ENCODE measurements around the gene BAHCC1. TPM values are rescaled to one million over a fixed set of nuclear protein-coding genes. Genes with fewer than 3 reads are reported as not detected.

Gene BAHCC1
- polyA plus RNA-seq, 1 donor from 2014 or later = 14.2 TPM

- H3K4me3 ChIP-seq (ENCODE audit: low read length) = peak overlapping the region; percentile 85
- peak overlapping the region; percentile 78 for H3K27ac ChIP-seq (ENCODE audit: low read length)
- TF ChIP-seq, protein P1, sequence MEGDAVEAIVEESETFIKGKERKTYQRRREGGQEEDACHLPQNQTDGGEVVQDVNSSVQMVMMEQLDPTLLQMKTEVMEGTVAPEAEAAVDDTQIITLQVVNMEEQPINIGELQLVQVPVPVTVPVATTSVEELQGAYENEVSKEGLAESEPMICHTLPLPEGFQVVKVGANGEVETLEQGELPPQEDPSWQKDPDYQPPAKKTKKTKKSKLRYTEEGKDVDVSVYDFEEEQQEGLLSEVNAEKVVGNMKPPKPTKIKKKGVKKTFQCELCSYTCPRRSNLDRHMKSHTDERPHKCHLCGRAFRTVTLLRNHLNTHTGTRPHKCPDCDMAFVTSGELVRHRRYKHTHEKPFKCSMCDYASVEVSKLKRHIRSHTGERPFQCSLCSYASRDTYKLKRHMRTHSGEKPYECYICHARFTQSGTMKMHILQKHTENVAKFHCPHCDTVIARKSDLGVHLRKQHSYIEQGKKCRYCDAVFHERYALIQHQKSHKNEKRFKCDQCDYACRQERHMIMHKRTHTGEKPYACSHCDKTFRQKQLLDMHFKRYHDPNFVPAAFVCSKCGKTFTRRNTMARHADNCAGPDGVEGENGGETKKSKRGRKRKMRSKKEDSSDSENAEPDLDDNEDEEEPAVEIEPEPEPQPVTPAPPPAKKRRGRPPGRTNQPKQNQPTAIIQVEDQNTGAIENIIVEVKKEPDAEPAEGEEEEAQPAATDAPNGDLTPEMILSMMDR (IDR thresholded peaks at IDR 0.05; ENCODE audit: poor library complexity, severe bottlenecking) = peak; percentile 46
- no peak for TF ChIP-seq TAF1 (IDR thresholded peaks at IDR 0.05; ENCODE audit: low read depth)
- no peaks in the 10 kb centered on the region for H3K9me3 ChIP-seq (ENCODE audit: low read length)
- H3K9ac ChIP-seq (ENCODE audit: low read length) = peak overlapping the region; percentile 98
- no peaks in the 10 kb centered on the region for H3K36me3 ChIP-seq (ENCODE audit: insufficient read depth, low read length)
- H4K20me1 ChIP-seq (ENCODE audit: insufficient read depth) = no peaks in the 10 kb centered on the region
- peak overlapping the region; percentile 88 for H3K4me2 ChIP-seq (ENCODE audit: low read length)
- no peaks in the 10 kb centered on the region for H3K27me3 ChIP-seq (ENCODE audit: insufficient read depth, low read depth, low read length)
- no peaks in the 10 kb centered on the region for H3K9me2 ChIP-seq (ENCODE audit: insufficient read depth, low read length)
- peaks cover 93% of the 10 kb centered on the region for H3K79me2 ChIP-seq (replicated peaks; ENCODE audit: insufficient read depth, low read length)
- no peaks in the 10 kb centered on the region for H3F3A ChIP-seq (ENCODE audit: insufficient read depth, low read length, poor library complexity, severe bottlenecking)
- H2AFZ ChIP-seq (ENCODE audit: low read depth, low read length) = no peak overlapping the region
Measured at GRCh38 chr17:81401723-81402529, 6.7 kb downstream of the BAHCC1 start.

DNA sequence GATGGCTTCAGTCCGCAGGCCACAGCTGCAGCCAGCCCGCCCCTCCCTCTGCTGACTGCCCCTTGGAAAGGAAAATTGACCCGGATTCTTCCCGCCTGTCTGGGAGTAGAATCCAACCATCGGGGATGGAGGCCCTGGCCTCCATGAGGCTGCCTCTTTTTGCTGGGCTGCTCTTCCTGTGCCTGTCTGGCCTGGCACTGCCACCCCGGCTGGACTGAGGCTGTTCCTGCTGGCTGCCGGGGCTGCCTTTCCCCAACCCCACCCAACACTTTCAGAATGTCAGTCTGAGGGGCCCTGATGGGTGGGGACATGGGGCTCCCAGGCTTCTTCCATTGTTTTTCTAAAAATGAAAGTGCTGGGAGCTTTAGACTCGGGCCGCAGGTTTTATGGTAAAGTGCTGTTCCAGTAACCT, 7.3 kb downstream of the BAHCC1 start:
- H2AFZ ChIP-seq (ENCODE audit: low read depth, low read length) = no peak overlapping the region
- no peaks in the 10 kb centered on the region for H3K9me3 ChIP-seq (ENCODE audit: low read length)
- H3K27ac ChIP-seq (ENCODE audit: low read length) = peak overlapping the region; percentile 78
- peak overlapping the region; percentile 19 for H3K9ac ChIP-seq (ENCODE audit: low read length)
- peaks cover 93% of the 10 kb centered on the region for H3K79me2 ChIP-seq (replicated peaks; ENCODE audit: insufficient read depth, low read length)
- no peaks in the 10 kb centered on the region for H3K27me3 ChIP-seq (ENCODE audit: insufficient read depth, low read depth, low read length)
- H3K36me3 ChIP-seq (ENCODE audit: insufficient read depth, low read length) = no peaks in the 10 kb centered on the region
- H3K9me2 ChIP-seq (ENCODE audit: insufficient read depth, low read length) = no peaks in the 10 kb centered on the region
- no peak for TF ChIP-seq RAD21 (conservative IDR thresholded peaks at IDR 0.05)
- no peak for TF ChIP-seq EP300 (conservative IDR thresholded peaks at IDR 0.05; ENCODE audit: poor library complexity, severe bottlenecking)
- TF ChIP-seq, protein P2, sequence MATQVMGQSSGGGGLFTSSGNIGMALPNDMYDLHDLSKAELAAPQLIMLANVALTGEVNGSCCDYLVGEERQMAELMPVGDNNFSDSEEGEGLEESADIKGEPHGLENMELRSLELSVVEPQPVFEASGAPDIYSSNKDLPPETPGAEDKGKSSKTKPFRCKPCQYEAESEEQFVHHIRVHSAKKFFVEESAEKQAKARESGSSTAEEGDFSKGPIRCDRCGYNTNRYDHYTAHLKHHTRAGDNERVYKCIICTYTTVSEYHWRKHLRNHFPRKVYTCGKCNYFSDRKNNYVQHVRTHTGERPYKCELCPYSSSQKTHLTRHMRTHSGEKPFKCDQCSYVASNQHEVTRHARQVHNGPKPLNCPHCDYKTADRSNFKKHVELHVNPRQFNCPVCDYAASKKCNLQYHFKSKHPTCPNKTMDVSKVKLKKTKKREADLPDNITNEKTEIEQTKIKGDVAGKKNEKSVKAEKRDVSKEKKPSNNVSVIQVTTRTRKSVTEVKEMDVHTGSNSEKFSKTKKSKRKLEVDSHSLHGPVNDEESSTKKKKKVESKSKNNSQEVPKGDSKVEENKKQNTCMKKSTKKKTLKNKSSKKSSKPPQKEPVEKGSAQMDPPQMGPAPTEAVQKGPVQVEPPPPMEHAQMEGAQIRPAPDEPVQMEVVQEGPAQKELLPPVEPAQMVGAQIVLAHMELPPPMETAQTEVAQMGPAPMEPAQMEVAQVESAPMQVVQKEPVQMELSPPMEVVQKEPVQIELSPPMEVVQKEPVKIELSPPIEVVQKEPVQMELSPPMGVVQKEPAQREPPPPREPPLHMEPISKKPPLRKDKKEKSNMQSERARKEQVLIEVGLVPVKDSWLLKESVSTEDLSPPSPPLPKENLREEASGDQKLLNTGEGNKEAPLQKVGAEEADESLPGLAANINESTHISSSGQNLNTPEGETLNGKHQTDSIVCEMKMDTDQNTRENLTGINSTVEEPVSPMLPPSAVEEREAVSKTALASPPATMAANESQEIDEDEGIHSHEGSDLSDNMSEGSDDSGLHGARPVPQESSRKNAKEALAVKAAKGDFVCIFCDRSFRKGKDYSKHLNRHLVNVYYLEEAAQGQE (IDR thresholded peaks at IDR 0.05; ENCODE audit: borderline replicate concordance) = no peak
- no peak for TF ChIP-seq POLR2AphosphoS5 (IDR thresholded peaks at IDR 0.05)
- TF ChIP-seq TAF1 (IDR thresholded peaks at IDR 0.05; ENCODE audit: low read depth) = no peak
- TF ChIP-seq SMC3 (conservative IDR thresholded peaks at IDR 0.05; ENCODE audit: poor library complexity) = no peak
- no peak for TF ChIP-seq EZH2 (IDR thresholded peaks at IDR 0.05; ENCODE audit: borderline replicate concordance, insufficient read depth, low read length, poor library complexity, severe bottlenecking)
- TF ChIP-seq, protein P1 (IDR thresholded peaks at IDR 0.05; ENCODE audit: poor library complexity, severe bottlenecking) = no peak
- no peak for TF ChIP-seq MXI1 (conservative IDR thresholded peaks at IDR 0.05; ENCODE audit: poor library complexity, severe bottlenecking)
- no peaks in the 10 kb centered on the region for H3F3A ChIP-seq (ENCODE audit: insufficient read depth, low read length, poor library complexity, severe bottlenecking)
- no peaks in the 10 kb centered on the region for H4K20me1 ChIP-seq (ENCODE audit: insufficient read depth)
- no peak overlapping the region for H3K4me2 ChIP-seq (ENCODE audit: low read length)
- peak overlapping the region; percentile 85 for H3K4me3 ChIP-seq (ENCODE audit: low read length)
